Epithelial cell of proximal tubule (primary cell): ENCODE results near the gene MYMX. TPM values are rescaled to one million over a fixed set of nuclear protein-coding genes. Genes with fewer than 3 reads are reported as not detected.
"Not testable (repeated sequence)": the region's sequence is repeated elsewhere in the genome, so short reads cannot be mapped to it uniquely, and the experiment has no call there.

Source experiments
- DNase-seq: peaks from one replicate; pipeline ENCODE4 v3.0.0-alpha.2; 2011; ENCODE audit warnings: low read depth
- H3K4me3 ChIP-seq: 2 replicates; pipeline ENCODE4 v1.5.1; 2011; ENCODE audit warnings: low read depth, mild to moderate bottlenecking, low read length
- total RNA-seq: library from RNA; depleted of rRNA; stranded (reverse); fragments of >200 nt; gene quantifications from 2 replicates; pipeline ENCODE4 v1.2.3, GENCODE V29; 2015
- TF ChIP-seq, protein P1 (sequence below): conservative IDR thresholded peaks from 2 replicates; pipeline ENCODE4 v1.5.1; 2012; ENCODE audit warnings: low read depth, mild to moderate bottlenecking, low read length

The MYMX gene
- total RNA-seq, 1 donor from 2014 or later, result not detected

GRCh38 chr6:44228433-44228832 is 11.7 kb downstream of the MYMX start:
- no peak overlapping the region for H3K4me3 ChIP-seq
- DNase-seq, result no peak
- TF ChIP-seq, protein P1, sequence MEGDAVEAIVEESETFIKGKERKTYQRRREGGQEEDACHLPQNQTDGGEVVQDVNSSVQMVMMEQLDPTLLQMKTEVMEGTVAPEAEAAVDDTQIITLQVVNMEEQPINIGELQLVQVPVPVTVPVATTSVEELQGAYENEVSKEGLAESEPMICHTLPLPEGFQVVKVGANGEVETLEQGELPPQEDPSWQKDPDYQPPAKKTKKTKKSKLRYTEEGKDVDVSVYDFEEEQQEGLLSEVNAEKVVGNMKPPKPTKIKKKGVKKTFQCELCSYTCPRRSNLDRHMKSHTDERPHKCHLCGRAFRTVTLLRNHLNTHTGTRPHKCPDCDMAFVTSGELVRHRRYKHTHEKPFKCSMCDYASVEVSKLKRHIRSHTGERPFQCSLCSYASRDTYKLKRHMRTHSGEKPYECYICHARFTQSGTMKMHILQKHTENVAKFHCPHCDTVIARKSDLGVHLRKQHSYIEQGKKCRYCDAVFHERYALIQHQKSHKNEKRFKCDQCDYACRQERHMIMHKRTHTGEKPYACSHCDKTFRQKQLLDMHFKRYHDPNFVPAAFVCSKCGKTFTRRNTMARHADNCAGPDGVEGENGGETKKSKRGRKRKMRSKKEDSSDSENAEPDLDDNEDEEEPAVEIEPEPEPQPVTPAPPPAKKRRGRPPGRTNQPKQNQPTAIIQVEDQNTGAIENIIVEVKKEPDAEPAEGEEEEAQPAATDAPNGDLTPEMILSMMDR, result no peak

GRCh38 chr6:44228836-44229235 is 12.1 kb downstream of the MYMX start:
- TF ChIP-seq, protein P1, result no peak
- no peak for DNase-seq

GRCh38 chr6:44229376-44230033 is 12.8 kb downstream of the MYMX start:
- TF ChIP-seq, protein P1, result no peak
- H3K4me3 ChIP-seq, result no peak overlapping the region
- no peak for DNase-seq

More at GRCh38 chr6:44228836-44229235, 12.1 kb downstream of the MYMX start:
- H3K4me3 ChIP-seq, result no peak overlapping the region

- H3K4me3 ChIP-seq, result no peak overlapping the region
- DNase-seq, result no peak
- TF ChIP-seq, protein P1, result no peak
These were observed 13.4 kb downstream of the MYMX start for GRCh38 chr6:44230034-44230675.

DNA sequence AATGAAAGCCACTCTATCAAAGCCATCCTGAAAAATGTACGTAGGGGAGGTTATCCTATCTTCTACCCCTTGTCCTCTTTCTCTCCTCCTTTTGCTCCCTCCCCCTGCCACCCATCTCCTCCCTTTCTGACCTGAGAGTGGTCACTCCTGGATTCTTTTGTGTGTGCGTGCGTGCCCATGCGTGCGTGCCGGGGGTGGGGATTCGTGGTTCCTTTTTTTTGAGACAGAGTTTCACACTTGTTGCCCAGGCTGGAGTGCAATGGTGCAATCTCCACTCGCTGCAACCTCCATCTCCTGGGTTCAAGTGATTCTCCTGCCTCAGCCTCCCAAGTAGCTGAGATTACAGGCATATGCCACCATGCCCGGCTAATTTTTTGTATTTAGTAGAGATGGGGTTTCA is 14.7 kb downstream of the MYMX start:
- not testable (repeated sequence) for H3K4me3 ChIP-seq, DNase-seq

- no peak for DNase-seq
- TF ChIP-seq, protein P1, result no peak
- no peak overlapping the region for H3K4me3 ChIP-seq
These were observed 16.2 kb downstream of the MYMX start for GRCh38 chr6:44232676-44233566.

- DNase-seq, result no peak
- H3K4me3 ChIP-seq, result no peak overlapping the region
- TF ChIP-seq, protein P1, result no peak
These were observed 16.9 kb downstream of the MYMX start for GRCh38 chr6:44233567-44234100.
